ENCODE data around the gene FRRS1. TPM values are rescaled to one million over a fixed set of nuclear protein-coding genes. Genes with fewer than 3 reads are reported as not detected.
"Not testable (repeated sequence)": the region's sequence is repeated elsewhere in the genome, so short reads cannot be mapped to it uniquely, and the experiment has no call there.

The FRRS1 gene, protein sequence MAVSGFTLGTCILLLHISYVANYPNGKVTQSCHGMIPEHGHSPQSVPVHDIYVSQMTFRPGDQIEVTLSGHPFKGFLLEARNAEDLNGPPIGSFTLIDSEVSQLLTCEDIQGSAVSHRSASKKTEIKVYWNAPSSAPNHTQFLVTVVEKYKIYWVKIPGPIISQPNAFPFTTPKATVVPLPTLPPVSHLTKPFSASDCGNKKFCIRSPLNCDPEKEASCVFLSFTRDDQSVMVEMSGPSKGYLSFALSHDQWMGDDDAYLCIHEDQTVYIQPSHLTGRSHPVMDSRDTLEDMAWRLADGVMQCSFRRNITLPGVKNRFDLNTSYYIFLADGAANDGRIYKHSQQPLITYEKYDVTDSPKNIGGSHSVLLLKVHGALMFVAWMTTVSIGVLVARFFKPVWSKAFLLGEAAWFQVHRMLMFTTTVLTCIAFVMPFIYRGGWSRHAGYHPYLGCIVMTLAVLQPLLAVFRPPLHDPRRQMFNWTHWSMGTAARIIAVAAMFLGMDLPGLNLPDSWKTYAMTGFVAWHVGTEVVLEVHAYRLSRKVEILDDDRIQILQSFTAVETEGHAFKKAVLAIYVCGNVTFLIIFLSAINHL
- 1 to 10 TPM; 2.5 to 3.2 TPM for total RNA-seq

DNA sequence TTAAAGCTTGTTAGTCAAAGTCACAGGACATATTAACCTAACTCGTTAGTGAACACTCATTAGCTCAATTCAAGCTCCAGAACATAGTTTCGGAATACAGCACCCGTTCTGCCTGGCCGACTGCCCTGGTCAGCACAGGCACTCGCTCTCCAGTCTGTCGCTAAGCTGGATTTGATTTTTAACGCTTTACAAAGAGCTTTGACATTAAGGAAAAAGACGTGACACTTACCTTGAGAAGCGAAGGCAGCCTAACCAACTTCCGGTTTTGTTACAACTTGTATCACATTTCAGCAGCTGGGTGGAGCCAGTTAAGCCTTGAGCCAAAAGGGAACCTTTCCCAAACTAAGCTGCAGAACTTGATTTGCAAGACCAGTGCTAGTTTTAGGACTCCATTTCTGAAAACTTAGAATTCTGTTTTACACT, at the start of gene FRRS1:
Gene FRRS1, minus strand, starts transcription at position 258 of the 423 bp plus-strand sequence. CDS start 17,867 bp downstream, outside the sequence.
- Mint-ChIP-seq H3K4me1 (ENCODE audit: low read depth in 2 of 2) (peaks cover 4 to 6% of the 10 kb centered on the region in 2 donors), H3K4me3 (peak within 1 kb of the TSS; percentile 99), H3K36me3 (no peaks in the 10 kb centered on the region), H3K9me3 (no peaks in the 10 kb centered on the region), H3K27ac (peak within 1 kb of the TSS; percentile 69 to 87), H3K27me3 (peaks cover 9 to 14% of the 10 kb centered on the region in 2 donors)
- DNase-seq (ENCODE audit: low spot score) (peak; percentile 67), ATAC-seq (peak; percentile 65 to 67)

DNA sequence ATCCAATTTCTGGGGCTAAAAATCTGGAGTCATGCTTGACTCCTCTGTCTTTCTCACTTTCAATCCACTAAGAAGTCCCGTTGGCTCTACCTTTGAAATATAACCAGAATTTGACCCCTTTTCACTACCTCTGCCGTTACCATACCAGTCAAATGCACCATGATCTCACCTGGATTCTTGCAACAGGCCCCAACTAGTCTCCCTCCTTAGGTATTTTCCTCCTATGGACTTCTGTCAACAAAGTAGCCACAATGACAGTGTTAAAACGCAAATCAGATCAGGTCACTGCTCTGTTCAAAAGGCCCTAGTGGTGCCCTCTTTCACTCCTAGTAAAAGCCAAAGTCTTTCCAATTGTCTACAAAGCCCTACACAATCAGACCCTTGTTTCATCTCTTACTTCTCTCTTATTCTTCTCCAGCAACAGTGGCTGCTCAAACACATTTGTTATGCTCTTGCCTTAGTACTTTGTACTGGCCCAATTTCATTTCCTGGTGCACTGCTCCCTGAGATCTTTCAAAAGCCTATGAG, 48.0 kb upstream of the FRRS1 start:
- no peak for DNase-seq (ENCODE audit: low spot score)
- no peaks in the 10 kb centered on the region for H3K4me1 Mint-ChIP-seq (ENCODE audit: low read depth in 2 of 2)
- H3K27me3 Mint-ChIP-seq = peaks cover 8 to 13% of the 10 kb centered on the region in 2 donors
- no peak for ATAC-seq
- H3K36me3 Mint-ChIP-seq = no peaks in the 10 kb centered on the region
- H3K27ac Mint-ChIP-seq = peak overlapping the region in 1 of 2 donors; percentile 20
- no peaks in the 10 kb centered on the region for H3K9me3 Mint-ChIP-seq
- no peak overlapping the region for H3K4me3 Mint-ChIP-seq

DNA sequence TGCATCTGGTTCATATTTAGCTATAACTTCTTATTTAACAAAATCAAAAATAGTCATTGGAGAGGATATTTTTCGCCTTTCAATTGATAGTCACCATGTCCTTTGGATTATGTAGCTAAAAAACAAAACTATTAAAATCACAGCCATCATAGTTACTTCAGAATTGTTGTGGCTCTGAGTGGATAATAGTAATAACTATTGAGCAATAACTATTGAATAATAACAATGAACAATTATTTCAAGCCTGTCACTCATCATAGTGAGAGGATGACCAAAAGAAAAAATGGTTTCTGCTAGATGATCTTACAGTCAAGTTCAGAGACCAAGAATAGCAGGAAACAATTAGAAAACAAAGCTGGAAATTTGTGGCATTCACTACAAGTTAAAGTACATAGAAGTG, 45.3 kb upstream of the FRRS1 start:
- H3K27ac Mint-ChIP-seq = no peak overlapping the region
- no peak for ATAC-seq
- H3K27me3 Mint-ChIP-seq = peaks cover 8 to 20% of the 10 kb centered on the region in 2 donors
- no peak for DNase-seq (ENCODE audit: low spot score)
- no peaks in the 10 kb centered on the region for H3K9me3 Mint-ChIP-seq
- no peak overlapping the region for H3K4me3 Mint-ChIP-seq
- no peaks in the 10 kb centered on the region for H3K36me3 Mint-ChIP-seq
- H3K4me1 Mint-ChIP-seq (ENCODE audit: low read depth in 2 of 2) = peaks cover 0 to 6% of the 10 kb centered on the region in 2 donors

DNA sequence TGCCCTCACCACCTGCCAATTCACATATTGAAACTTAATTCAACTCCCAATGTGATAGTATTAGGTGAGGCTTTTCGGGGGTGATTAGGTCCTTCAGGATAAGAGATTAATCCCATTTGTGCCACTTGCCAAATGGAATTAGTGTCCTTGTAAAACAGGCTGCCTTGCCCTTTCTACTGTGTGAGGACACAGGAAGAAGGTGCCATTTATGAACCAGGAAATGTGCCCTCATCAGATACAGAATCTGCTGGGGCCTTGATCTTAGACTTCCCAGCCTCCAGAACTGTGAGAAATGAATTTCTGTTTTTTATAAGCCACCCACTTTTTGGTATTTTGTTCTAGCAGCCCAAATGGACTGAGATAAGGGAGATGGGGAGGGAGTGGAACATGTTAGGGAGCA, 44.6 kb upstream of the FRRS1 start:
- no peak for DNase-seq (ENCODE audit: low spot score)
- H3K27ac Mint-ChIP-seq = no peak overlapping the region
- no peaks in the 10 kb centered on the region for H3K9me3 Mint-ChIP-seq
- ATAC-seq = no peak
- H3K4me3 Mint-ChIP-seq = no peak overlapping the region
- peaks cover 8 to 18% of the 10 kb centered on the region in 2 donors for H3K27me3 Mint-ChIP-seq
- peaks cover 0 to 6% of the 10 kb centered on the region in 2 donors for H3K4me1 Mint-ChIP-seq (ENCODE audit: low read depth in 2 of 2)
- no peaks in the 10 kb centered on the region for H3K36me3 Mint-ChIP-seq

DNA sequence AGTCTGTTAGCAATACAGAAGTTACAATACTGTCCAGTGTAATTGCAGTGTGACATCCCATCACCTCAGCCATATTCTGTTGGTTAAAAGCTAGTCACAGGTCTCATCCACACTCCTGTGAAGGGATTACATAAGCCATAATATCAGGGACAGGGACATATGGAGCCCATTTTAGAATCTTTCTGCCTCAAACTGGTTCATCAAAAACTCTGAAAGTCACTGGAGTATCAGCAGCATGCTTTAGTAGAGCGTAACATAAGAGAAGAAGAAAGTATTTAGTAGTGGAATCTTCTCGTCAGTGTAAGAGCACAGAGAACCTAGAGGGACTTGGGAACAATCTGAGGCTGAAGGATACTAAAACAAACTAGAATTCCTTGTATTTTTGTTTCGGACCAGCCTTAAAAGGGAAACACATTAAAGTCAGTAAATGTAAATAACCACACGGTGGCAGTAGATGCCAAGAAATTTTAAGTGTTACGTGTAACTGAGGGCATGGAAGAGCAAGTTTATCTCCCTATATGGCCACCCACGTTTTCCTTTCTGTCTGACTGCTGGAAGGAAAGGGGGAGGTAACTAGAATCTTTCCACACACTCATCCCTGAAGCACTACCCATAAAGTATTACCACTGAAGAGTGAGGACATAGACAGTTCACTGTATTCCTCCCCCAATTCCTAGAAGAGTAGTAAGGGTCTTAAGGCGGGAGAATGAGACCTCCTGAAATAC, 42.1 kb upstream of the FRRS1 start:
- Mint-ChIP-seq H3K4me3 (no peak overlapping the region), H3K9me3 (no peaks in the 10 kb centered on the region), H3K27me3 (peaks cover 0 to 9% of the 10 kb centered on the region in 2 donors), H3K36me3 (no peaks in the 10 kb centered on the region), H3K27ac (peak overlapping the region in 1 of 2 donors; percentile 17), H3K4me1 (ENCODE audit: low read depth in 2 of 2) (peaks cover 0 to 6% of the 10 kb centered on the region in 2 donors)
- DNase-seq (ENCODE audit: low spot score) = peak; percentile 65
- ATAC-seq = peak; percentile 83 to 87

DNA sequence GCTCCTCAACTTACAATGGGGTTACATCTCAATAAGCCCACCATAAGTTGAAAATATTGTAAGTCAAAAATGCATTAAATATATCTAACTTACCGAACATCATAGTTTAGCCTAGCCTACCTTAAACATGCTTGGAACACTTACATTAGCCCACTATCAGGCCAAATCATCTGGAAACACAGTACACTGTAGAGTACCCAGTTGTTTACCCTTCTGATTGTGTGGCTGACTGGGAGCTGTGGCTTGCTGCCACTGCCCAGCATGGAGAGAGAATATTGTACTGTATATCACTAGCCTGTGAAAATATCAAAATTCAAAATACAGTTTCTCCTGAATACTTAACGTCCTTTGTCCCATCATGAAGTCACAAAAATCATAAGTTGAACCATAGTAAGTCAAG, 40.4 kb upstream of the FRRS1 start:
- no peak for DNase-seq (ENCODE audit: low spot score)
- H3K9me3 Mint-ChIP-seq = no peaks in the 10 kb centered on the region

DNA sequence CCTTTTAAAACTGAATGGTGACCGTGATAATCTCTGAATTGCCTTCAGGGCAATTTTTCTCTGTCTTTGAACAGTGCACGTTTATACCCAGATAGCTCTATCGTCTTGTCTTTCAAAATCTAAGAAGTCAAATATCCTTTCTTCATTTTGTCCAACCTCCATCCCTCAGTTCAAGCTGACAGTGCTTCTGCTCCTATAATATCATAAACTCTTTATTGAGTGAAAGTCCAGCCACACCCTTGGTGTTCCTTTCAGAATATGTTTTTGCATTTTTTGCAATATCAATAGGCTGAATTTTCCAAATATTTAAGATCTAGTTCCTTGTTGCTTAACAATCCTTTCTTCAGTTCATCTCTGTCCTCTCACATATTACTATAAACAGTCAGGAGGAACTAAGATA, 35.1 kb upstream of the FRRS1 start:
- DNase-seq (ENCODE audit: low spot score) (no peak), ATAC-seq (no peak)
- no peaks in the 10 kb centered on the region for H3K4me1 Mint-ChIP-seq (ENCODE audit: low read depth in 2 of 2)
- peaks cover 17 to 20% of the 10 kb centered on the region in 2 donors for H3K27me3 Mint-ChIP-seq
- no peaks in the 10 kb centered on the region for H3K9me3 Mint-ChIP-seq
- H3K4me3 Mint-ChIP-seq = no peak overlapping the region
- no peaks in the 10 kb centered on the region for H3K36me3 Mint-ChIP-seq
- H3K27ac Mint-ChIP-seq = no peak overlapping the region

More for the DNA sequence above, 40.4 kb upstream of the FRRS1 start:
- Mint-ChIP-seq H3K4me3 (no peak overlapping the region), H3K27ac (no peak overlapping the region), H3K4me1 (ENCODE audit: low read depth in 2 of 2) (peaks cover 0 to 6% of the 10 kb centered on the region in 2 donors), H3K27me3 (peaks cover 0 to 9% of the 10 kb centered on the region in 2 donors), H3K36me3 (no peaks in the 10 kb centered on the region)
- ATAC-seq = no peak

DNA sequence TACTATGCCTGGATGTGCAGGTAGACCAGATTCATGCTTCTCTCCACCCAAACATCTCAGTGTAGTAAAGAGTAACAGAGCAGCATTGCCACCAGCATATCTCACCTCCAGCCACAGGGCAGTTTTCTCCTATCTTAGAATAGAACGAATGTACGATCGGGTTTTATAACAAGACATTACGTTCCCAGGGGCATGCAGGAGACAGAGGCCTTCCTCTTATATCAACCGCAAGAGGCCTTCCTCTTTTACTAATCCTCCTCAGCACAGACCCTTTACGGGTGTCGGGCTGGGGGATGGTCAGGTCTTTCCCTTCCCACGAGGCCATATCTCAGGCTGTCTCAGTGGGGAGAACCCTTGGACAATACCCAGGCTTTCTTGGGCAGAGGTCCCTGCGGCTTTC, 27.4 kb upstream of the FRRS1 start:
- H3K4me1 Mint-ChIP-seq (ENCODE audit: low read depth in 2 of 2); DNase-seq (ENCODE audit: low spot score); ATAC-seq; H3K27ac Mint-ChIP-seq; H3K9me3 Mint-ChIP-seq; H3K36me3 Mint-ChIP-seq; H3K4me3 Mint-ChIP-seq: not testable (repeated sequence)
- peaks cover 17 to 29% of the 10 kb centered on the region in 2 donors for H3K27me3 Mint-ChIP-seq

DNA sequence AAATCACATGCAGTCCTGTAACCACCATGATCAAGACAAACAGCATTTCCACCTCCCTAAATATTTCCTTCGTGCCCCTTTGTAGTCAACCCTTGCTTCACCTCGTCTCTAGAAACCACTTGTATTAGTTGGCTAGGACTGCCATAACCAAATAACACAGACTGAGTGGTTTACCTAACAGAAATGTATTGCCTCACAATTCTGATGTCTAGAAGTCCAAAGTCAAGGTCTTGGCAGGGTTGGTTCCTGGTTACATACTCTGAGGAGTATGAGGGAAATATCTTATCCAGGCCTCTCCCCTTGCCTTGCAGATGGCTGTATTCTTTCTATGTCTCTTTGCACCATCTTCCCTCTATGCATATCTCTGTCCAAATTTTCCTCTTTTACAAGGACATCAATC, 23.3 kb upstream of the FRRS1 start:
- DNase-seq (ENCODE audit: low spot score) (no peak), ATAC-seq (no peak)
- Mint-ChIP-seq H3K36me3 (peaks cover 4% of the 10 kb centered on the region), H3K9me3 (no peaks in the 10 kb centered on the region), H3K4me1 (ENCODE audit: low read depth in 2 of 2) (no peaks in the 10 kb centered on the region), H3K27ac (no peak overlapping the region), H3K27me3 (peaks cover 15 to 24% of the 10 kb centered on the region in 2 donors), H3K4me3 (no peak overlapping the region)

DNA sequence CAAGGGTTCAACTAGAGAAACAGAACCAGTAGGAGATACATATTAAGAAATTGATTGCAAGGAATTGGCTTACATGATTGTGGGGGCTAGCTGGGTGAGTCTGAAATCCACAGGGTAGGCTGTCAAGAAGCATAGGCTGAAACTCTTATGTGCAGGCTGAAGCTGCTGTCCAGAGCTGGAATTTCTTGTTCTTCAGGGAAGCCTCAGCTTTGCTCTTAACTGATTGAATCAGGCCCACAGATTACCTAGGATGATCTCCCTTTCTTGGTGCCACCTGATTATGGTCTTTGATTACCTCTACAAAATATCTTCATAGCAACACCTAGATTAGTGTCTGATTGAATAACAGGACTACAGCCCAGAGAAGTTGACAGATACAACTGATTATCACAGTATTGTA, 22.5 kb upstream of the FRRS1 start:
- no peak for DNase-seq (ENCODE audit: low spot score)
- Mint-ChIP-seq H3K4me3 (no peak overlapping the region), H3K27me3 (peaks cover 17 to 24% of the 10 kb centered on the region in 2 donors), H3K27ac (no peak overlapping the region), H3K9me3 (no peaks in the 10 kb centered on the region), H3K36me3 (peaks cover 4% of the 10 kb centered on the region), H3K4me1 (ENCODE audit: low read depth in 2 of 2) (peaks cover 2 to 7% of the 10 kb centered on the region in 2 donors)
- ATAC-seq = no peak

DNA sequence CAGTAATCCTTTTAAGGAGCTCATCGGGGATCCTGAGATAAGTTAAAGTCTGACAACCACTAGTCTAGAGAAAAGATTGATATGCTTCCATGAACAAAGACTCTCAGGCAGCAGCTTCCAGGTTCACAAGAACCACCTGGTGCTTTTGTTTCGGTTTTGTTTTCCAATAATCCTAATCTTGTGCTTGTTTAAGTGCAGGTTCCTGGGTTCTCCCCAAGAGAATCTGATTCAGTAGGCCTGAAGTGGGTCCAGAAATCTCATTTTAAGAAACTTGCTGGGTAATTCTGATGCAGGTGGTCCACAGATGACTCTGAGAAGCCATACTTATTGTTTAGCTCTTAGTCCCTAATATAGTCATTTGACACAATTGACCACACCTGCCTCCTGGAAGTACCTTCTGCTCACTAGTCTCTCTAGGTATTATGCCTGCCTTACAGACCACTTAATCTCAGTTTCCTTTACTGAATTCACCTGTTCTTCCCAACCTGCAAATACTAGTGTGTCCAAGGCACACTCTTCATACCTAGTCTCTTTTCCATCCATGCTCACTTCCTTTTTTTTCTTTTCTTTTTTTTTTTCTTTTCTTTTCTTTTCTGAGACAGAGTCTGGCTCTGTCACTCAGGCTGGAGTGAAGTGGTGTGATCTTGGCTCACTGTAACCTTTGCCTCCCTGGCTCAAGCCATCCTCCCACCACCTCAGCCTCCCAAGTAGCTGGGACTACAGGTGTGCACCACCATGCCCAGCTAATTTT, 20.5 kb upstream of the FRRS1 start:
- ATAC-seq = peak in 1 of 2 donors; percentile 43

DNA sequence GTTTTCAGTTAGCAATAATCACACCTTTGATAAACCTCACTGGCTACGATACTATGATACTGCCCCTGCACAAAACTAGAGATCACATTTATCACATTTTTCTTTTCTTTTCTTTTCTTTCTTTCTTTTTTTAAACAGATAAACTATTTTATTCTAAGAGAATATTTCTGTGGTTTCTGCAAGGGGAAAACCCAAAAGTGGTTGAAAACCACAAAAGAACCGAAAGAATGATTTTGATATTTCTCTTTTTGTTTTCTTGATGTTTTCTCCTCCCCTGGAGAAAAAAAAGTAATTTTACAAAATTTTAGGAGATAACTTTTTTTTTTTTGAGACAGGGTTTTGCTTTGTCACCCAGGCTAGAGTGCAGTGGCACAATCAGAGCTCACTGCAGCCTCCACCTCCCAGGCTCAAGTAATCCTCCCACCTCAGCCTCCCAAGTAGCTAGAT, 18.4 kb upstream of the FRRS1 start:
- Mint-ChIP-seq H3K27ac (no peak overlapping the region), H3K4me3 (peak overlapping the region; percentile 32), H3K27me3 (peaks cover 35 to 41% of the 10 kb centered on the region in 2 donors), H3K9me3 (no peaks in the 10 kb centered on the region), H3K4me1 (ENCODE audit: low read depth in 2 of 2) (peaks cover 2 to 7% of the 10 kb centered on the region in 2 donors), H3K36me3 (peaks cover 4% of the 10 kb centered on the region)
- ATAC-seq (no peak), DNase-seq (ENCODE audit: low spot score) (no peak)

More for the DNA sequence above, 20.5 kb upstream of the FRRS1 start:
- Mint-ChIP-seq H3K4me1 (ENCODE audit: low read depth in 2 of 2) (peaks cover 2 to 7% of the 10 kb centered on the region in 2 donors), H3K27me3 (peaks cover 27 to 35% of the 10 kb centered on the region in 2 donors), H3K36me3 (peaks cover 4% of the 10 kb centered on the region), H3K4me3 (no peak overlapping the region), H3K9me3 (no peaks in the 10 kb centered on the region), H3K27ac (no peak overlapping the region)
- no peak for DNase-seq (ENCODE audit: low spot score)

DNA sequence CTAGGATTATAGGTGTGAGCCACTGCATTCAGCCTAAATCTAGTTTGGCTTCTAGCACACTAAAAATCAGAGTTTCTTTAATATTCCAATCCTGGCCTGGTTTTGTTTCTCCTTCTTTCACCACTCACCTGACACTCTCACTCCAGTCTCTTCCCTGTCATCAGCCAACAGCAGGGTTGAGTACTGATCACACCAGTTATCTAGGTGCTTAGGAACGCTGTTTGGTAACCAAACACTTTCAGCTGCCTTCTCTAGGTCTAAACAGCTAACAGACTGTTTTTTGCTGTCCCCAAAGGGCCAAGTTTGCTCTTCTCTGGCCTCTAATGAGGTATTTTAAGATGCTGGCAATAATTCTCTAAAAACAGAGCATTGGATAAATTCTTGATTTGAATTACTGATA, 17.7 kb upstream of the FRRS1 start:
- peaks cover 2 to 7% of the 10 kb centered on the region in 2 donors for H3K4me1 Mint-ChIP-seq (ENCODE audit: low read depth in 2 of 2)
- H3K36me3 Mint-ChIP-seq = peaks cover 4% of the 10 kb centered on the region
- peaks cover 37 to 44% of the 10 kb centered on the region in 2 donors for H3K27me3 Mint-ChIP-seq
- DNase-seq (ENCODE audit: low spot score) (no peak), ATAC-seq (no peak)
- H3K4me3 Mint-ChIP-seq = peak overlapping the region; percentile 32
- no peaks in the 10 kb centered on the region for H3K9me3 Mint-ChIP-seq
- no peak overlapping the region for H3K27ac Mint-ChIP-seq

Measured in natural killer cell treated with Interleukin-12 subunit alpha and Interleukin-12 subunit beta and Interleukin-15 and Interleukin-18, amount 100 ng/mL, for 72 hours (primary cell).